MV-4-11 (cell line): ENCODE data around the gene FSTL5.
"Not testable (repeated sequence)": the region's sequence is repeated elsewhere in the genome, so short reads cannot be mapped to it uniquely, and the experiment has no call there.

Experiments
- DNase-seq: peaks from one replicate; lab custom pipeline; 2025; lab: John Stamatoyannopoulos, UW

The FSTL5 gene

DNA sequence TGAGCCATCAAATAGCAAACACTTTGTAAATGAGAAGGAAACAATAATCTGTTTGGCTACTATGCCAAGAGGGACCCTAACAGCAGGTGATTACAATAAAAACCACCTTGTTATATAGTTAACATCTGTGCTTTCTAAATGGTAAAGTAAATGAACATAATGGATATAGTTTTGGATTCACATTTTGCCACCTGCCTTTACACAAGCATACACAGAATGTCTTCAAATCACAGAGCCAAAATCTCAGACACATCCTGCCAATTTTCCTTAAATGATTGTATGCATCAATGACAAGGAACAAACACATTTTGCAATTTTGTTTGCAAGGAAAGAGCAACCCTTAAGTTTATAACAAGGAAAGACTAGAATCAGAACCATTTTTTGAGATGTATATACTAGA, 334.2 kb downstream of the FSTL5 start:
- no peak for DNase-seq

GRCh38 chr4:161828061-161828460, 335.7 kb downstream of the FSTL5 start:
- no peak for DNase-seq

DNA sequence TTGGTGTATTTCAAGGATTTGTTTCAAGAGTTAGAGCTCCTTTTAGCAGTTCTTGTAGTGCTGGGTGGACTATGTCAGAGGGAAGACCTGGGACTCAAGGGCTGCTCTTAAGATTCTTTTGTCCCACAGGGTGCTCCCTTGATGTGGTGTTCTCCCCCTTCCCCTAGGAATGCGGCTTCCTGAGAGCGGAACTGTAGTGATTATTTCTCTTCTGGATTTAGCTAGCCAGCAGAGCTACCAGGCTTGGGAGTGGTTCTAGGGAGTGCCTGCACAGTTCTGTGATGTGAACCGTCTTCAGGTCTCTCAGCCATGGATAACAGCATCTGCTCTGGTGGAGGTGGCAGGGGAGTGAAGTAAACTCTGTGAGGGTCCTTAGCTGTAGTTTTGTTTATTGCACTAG, 336.8 kb downstream of the FSTL5 start:
- no peak for DNase-seq

- no peak for DNase-seq
Observed at GRCh38 chr4:161823450-161823849, 340.4 kb downstream of the FSTL5 start.

- no peak for DNase-seq
Observed at GRCh38 chr4:161822174-161822573, 341.6 kb downstream of the FSTL5 start.

- DNase-seq, result no peak
Observed at GRCh38 chr4:161817914-161818313, 345.9 kb downstream of the FSTL5 start.

GRCh38 chr4:161816958-161817357, 346.8 kb downstream of the FSTL5 start:
- no peak for DNase-seq

DNA sequence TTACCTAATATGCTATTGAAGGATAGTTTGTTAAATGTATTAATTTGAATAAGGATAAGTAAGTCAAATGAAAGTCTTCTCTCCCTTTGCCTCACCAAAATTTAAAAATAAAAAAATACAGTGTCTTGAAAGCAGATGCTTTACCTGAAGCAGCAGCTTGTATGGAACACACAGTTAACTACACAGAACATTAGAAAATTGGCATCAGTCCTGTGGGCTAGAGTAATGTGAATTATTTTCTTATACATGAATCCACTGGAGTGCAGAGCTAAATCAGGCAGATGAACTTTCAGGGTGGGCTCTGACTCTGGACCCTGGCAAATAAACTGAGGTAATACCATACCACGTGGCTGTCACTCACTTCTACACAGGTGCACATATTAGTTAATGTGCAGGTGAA, 348.0 kb downstream of the FSTL5 start:
- no peak for DNase-seq

GRCh38 chr4:161813889-161814288, 349.9 kb downstream of the FSTL5 start:
- peak; percentile 12 for DNase-seq

DNA sequence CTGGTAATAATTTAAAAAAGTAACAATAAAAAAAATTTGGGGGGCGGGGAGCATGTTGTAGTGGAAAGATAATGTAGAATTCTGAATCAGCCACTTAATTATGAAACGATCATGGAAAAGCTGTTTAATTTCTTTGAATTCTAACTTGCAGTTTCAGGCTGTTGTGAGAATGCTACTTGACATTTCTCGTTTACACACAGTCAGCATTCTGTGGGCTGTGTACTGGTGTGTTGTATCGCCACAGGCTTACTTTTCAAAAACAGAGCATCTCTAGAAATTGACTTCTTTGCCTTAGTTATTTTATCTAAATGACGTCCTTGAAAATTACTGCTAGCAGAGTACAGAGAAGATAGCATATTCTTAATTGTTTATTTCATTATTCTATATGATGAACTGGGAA, 350.4 kb downstream of the FSTL5 start:
- DNase-seq, result no peak

DNA sequence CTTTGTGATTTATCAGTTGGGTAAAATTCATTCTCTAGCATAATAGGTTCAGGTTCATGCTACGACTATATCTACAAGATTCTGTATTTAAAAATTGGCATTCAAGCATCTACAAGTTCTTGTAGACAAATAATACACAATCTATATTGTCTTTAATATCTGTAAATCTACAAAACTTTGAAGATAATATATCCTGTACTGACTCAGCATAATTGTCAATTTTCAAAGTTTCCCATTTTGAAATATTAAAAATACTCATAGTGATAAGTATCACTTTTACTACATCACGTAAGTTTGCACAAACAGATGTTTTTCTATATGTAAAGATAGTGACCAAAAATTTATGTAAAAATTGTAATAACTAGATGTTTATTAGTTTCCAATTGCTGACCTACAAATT, 360.6 kb downstream of the FSTL5 start:
- DNase-seq, result no peak

DNA sequence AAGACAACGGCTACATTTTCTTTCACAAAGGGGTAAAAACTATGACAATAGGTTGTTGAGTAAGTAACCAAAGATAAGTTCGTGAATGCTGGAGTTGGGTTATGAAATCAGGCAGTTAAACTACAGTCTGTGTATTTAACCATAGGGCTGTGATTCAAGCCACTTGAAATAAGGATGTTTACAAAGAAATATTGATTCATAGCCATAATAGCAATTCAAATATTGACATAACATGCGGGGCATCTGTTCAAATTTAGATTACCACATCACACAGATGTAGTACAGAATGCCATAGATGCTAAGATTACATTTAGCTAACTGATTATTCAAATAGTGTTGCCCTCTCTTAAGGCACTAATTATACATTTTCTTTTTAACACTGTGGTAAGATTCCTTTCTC, 364.1 kb downstream of the FSTL5 start:
- no peak for DNase-seq

GRCh38 chr4:161792991-161793390, 370.8 kb downstream of the FSTL5 start:
- DNase-seq, result no peak

GRCh38 chr4:161791796-161792556, 371.8 kb downstream of the FSTL5 start:
- DNase-seq, result no peak

GRCh38 chr4:161767116-161767515, 396.7 kb downstream of the FSTL5 start:
- no peak for DNase-seq

DNA sequence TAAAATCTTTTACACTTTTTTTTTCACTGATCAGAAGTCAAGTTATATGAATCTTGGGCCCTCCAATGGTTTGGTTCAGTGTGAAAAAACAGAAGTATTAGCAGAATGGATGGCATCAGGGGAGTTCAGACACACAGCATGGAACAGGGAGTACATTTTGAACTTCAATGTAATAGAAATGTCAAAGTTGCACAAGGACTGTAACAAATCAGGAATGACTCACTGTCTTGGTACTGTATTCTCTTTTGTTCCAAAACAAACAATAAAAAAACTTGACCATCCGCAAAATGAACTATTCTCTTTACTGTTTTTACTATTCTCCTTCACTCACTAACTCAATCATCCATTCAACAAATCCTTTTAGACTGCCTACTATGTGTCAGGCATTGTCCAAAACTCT, 401.0 kb downstream of the FSTL5 start:
- no peak for DNase-seq

DNA sequence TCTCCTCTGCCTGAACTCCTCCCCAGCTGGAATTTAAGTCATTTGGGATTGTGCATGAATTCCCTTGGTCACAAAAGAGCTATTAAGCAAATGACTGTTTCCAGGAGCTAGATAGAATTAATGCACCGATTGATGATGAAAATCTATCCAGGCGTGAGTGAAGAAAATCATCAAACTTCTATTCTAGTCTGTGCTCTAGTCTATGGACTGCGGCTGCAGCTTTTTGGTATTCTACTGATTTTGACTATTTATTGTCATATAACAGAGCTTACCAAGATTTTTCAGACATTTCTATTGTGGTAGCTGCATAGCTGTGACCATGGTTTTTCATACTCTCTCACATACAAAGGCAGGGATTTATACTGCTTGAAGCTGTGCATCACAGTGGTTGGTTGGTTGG, 403.8 kb downstream of the FSTL5 start:
- DNase-seq, result no peak

DNA sequence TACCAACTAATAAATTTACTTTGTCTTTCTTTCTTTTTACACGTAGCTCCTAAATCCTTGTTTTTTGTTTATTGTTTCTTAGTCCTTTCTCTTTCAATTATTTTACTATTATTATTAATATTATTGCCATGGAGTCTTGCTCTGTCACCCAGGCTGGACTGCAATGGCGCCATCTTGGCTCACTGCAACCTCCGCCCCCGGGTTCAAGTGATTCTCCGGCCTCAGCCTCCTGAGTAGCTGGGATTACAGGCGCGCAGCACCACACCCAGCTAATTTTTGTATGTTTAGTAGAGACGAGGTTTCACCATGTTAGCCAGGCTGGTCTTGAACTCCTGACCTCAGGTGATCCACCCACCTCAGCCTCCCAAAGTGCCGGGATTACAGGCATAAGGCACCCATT, 405.4 kb downstream of the FSTL5 start:
- not testable (repeated sequence) for DNase-seq

GRCh38 chr4:161728929-161729328, 434.9 kb downstream of the FSTL5 start:
- DNase-seq, result no peak

- no peak for DNase-seq
Observed at GRCh38 chr4:161721947-161722346, 441.9 kb downstream of the FSTL5 start.

- no peak for DNase-seq
Observed at GRCh38 chr4:161717084-161717483, 446.7 kb downstream of the FSTL5 start.

DNA sequence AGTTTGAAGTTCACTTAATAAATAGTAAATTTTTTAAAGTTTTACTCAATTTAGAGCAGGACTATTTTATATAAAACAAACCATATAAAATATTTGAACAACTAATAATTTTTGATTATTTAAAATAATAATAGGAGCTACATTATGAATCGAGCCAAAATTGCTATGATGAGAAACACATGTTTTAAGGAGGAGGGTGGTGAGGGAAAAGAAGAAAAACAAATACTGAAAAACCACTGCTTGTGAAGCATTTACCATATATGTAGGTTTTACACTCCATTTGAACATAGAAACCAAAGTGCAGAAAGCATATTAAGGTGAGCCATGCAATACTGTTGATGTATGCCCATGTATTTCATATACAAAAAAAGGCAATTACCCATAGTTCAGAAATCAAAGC, 448.9 kb downstream of the FSTL5 start:
- no peak for DNase-seq

DNA sequence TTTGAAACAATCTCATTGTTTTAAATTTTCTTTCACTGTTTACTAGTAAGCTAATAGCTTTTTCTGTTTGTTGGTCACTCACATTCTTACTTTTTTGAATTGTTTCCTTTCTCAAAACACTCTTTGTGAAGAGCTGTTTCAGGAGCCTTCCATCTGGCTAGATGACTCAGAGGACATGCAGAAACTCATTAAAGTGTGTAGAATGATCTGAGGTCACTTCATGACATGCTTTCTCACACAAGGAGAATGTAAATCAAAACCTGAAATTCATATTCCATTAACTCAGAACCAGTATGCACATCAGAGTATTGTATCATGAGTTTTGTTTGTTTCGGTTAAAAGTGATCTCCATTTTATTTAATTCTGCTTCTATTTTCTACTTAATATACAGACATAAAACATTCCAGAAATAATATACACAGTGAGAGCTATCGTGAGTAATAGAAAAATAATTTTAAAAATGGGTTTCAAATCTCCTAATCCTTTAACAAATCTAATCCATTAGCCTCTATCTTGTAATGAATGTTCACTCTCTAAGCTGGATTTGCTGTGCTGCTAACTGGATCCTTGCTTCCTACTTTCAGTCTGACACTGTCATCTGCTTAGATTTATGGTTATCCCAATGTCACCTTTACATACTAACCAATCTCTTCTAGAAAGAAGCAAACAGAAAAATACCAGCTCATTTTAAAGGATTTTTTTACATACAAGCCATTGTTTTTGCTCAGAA, 449.6 kb downstream of the FSTL5 start:
- no peak for DNase-seq

GRCh38 chr4:161704653-161705052, 459.1 kb downstream of the FSTL5 start:
- DNase-seq, result no peak
